ENCODE data around the gene CDKAL1. TPM values are rescaled to one million over a fixed set of nuclear protein-coding genes. Genes with fewer than 3 reads are reported as not detected.

CDKAL1 gene
- total and polyA plus RNA-seq, 4 donors = 2.0 to 12.9 (median 6.7) TPM

DNA sequence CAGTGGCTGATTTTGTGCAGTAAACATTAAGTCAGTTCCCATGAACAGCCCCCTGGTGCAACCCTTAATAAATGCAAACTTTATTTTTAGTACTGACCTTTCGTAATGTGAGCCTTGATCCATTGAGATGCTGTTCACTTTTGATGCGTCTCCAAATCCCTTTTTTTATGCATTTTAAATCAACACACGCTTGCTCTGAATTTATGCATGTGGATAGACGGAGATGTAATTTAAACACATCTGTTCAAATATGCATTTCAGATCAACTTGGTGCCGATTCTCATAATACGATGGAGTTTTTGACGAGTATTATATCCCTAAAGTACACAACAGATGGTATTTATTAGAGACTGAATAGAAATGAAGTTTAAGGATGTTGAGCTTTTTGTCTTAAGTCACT is 505.7 kb downstream of the CDKAL1 start:
- no peaks in the 10 kb centered on the region for H3K27me3 ChIP-seq (ENCODE audit: control insufficient read depth in 4 of 4, insufficient read depth in 4 of 4, low read length in 3 of 4)
- no peak for DNase-seq (ENCODE audit: low spot score)
- H3K4me1 ChIP-seq (ENCODE audit: control insufficient read depth in 4 of 4, insufficient read depth in 4 of 4, low read length in 3 of 4) = peaks cover 0 to 4% (median 0%) of the 10 kb centered on the region in 4 donors
- H3K36me3 ChIP-seq (ENCODE audit: control insufficient read depth in 4 of 4, insufficient read depth in 3 of 4, low read depth in 1 of 4, low read length in 3 of 4) = no peaks in the 10 kb centered on the region
- no peak overlapping the region for H3K27ac ChIP-seq (ENCODE audit: low read depth in 1 of 2, low read length in 2 of 2)
- H3K9ac ChIP-seq (ENCODE audit: low read depth in 1 of 2, low read length in 2 of 2) = no peak overlapping the region
- TF ChIP-seq HNF4G (IDR thresholded peaks at IDR 0.05) = no peak
- no peak for TF ChIP-seq EGR1 (IDR thresholded peaks at IDR 0.05; ENCODE audit: low read depth in 2 of 2)
- no peak for TF ChIP-seq YY1 (IDR thresholded peaks at IDR 0.05)
- TF ChIP-seq, protein P1, sequence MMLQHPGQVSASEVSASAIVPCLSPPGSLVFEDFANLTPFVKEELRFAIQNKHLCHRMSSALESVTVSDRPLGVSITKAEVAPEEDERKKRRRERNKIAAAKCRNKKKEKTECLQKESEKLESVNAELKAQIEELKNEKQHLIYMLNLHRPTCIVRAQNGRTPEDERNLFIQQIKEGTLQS (IDR thresholded peaks at IDR 0.05) = no peak
- TF ChIP-seq GABPA (IDR thresholded peaks at IDR 0.05 in 1 of 2, conservative IDR thresholded peaks at IDR 0.05 in 1 of 2) = no peak
- TF ChIP-seq SP1 (IDR thresholded peaks at IDR 0.05) = no peak
- no peak for TF ChIP-seq TAF1 (conservative IDR thresholded peaks at IDR 0.05)
- no peak for TF ChIP-seq FOXA2 (IDR thresholded peaks at IDR 0.05)
- TF ChIP-seq RAD21 (IDR thresholded peaks at IDR 0.05) = no peak
- no peak for TF ChIP-seq HNF4A (conservative IDR thresholded peaks at IDR 0.05)
- TF ChIP-seq RXRA (IDR thresholded peaks at IDR 0.05) = no peak
- TF ChIP-seq REST (IDR thresholded peaks at IDR 0.05) = no peak
- no peak for TF ChIP-seq FOXA1 (IDR thresholded peaks at IDR 0.05)
- TF ChIP-seq ZBTB33 (IDR thresholded peaks at IDR 0.05) = no peak
- 98% methylated on average over 7 of the region's 7 CpGs for WGBS
- H3K4me3 ChIP-seq (ENCODE audit: low read depth in 1 of 3, low read length in 3 of 3) = no peak overlapping the region
- H3K9me3 ChIP-seq (ENCODE audit: control insufficient read depth in 4 of 4, low read length in 3 of 4) = no peaks in the 10 kb centered on the region

GRCh38 chr6:21045135-21045700 is 511.0 kb downstream of the CDKAL1 start:
- 43% methylated on average over 5 of the region's 5 CpGs for WGBS
- H3K4me1 ChIP-seq (ENCODE audit: control insufficient read depth in 4 of 4, insufficient read depth in 4 of 4, low read length in 3 of 4) = peaks cover 3 to 19% (median 3%) of the 10 kb centered on the region in 4 donors
- H3K27me3 ChIP-seq (ENCODE audit: control insufficient read depth in 4 of 4, insufficient read depth in 4 of 4, low read length in 3 of 4) = no peaks in the 10 kb centered on the region
- H3K4me3 ChIP-seq (ENCODE audit: low read depth in 1 of 3, low read length in 3 of 3) = no peak overlapping the region
- no peaks in the 10 kb centered on the region for H3K36me3 ChIP-seq (ENCODE audit: control insufficient read depth in 4 of 4, insufficient read depth in 3 of 4, low read depth in 1 of 4, low read length in 3 of 4)
- H3K9ac ChIP-seq (ENCODE audit: low read depth in 1 of 2, low read length in 2 of 2) = peak overlapping the region; percentile 1 to 51
- H3K9me3 ChIP-seq (ENCODE audit: control insufficient read depth in 4 of 4, low read length in 3 of 4) = no peaks in the 10 kb centered on the region
- H3K27ac ChIP-seq (ENCODE audit: low read depth in 1 of 2, low read length in 2 of 2) = peak overlapping the region; percentile 86 to 93
- DNase-seq (ENCODE audit: low spot score) = no peak
- TF ChIP-seq, protein P2, sequence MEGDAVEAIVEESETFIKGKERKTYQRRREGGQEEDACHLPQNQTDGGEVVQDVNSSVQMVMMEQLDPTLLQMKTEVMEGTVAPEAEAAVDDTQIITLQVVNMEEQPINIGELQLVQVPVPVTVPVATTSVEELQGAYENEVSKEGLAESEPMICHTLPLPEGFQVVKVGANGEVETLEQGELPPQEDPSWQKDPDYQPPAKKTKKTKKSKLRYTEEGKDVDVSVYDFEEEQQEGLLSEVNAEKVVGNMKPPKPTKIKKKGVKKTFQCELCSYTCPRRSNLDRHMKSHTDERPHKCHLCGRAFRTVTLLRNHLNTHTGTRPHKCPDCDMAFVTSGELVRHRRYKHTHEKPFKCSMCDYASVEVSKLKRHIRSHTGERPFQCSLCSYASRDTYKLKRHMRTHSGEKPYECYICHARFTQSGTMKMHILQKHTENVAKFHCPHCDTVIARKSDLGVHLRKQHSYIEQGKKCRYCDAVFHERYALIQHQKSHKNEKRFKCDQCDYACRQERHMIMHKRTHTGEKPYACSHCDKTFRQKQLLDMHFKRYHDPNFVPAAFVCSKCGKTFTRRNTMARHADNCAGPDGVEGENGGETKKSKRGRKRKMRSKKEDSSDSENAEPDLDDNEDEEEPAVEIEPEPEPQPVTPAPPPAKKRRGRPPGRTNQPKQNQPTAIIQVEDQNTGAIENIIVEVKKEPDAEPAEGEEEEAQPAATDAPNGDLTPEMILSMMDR (IDR thresholded peaks at IDR 0.05; ENCODE audit: low read depth, low read length, missing input control) = no peak
- no peak for TF ChIP-seq TAF1 (conservative IDR thresholded peaks at IDR 0.05)
- TF ChIP-seq HNF4G (IDR thresholded peaks at IDR 0.05) = no peak
- TF ChIP-seq FOXA2 (IDR thresholded peaks at IDR 0.05) = peak; percentile 34
- no peak for TF ChIP-seq EGR1 (IDR thresholded peaks at IDR 0.05; ENCODE audit: low read depth in 2 of 2)
- TF ChIP-seq, protein P3, sequence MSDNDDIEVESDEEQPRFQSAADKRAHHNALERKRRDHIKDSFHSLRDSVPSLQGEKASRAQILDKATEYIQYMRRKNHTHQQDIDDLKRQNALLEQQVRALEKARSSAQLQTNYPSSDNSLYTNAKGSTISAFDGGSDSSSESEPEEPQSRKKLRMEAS (IDR thresholded peaks at IDR 0.05) = peak; percentile 50
- TF ChIP-seq NR2F2 (IDR thresholded peaks at IDR 0.05) = no peak
- TF ChIP-seq SP1 (IDR thresholded peaks at IDR 0.05) = peak; percentile 55
- TF ChIP-seq GABPA (IDR thresholded peaks at IDR 0.05 in 1 of 2, conservative IDR thresholded peaks at IDR 0.05 in 1 of 2) = no peak
- peak; percentile 54 to 72 for TF ChIP-seq HNF4A (conservative IDR thresholded peaks at IDR 0.05)
- TF ChIP-seq REST (IDR thresholded peaks at IDR 0.05) = no peak
- TF ChIP-seq ZBTB33 (IDR thresholded peaks at IDR 0.05) = peak; percentile 62
- peak; percentile 35 to 81 for TF ChIP-seq RXRA (IDR thresholded peaks at IDR 0.05)

Data from liver (tissue), 9 donors.